ENCODE results near the gene MAP3K20.

DNA sequence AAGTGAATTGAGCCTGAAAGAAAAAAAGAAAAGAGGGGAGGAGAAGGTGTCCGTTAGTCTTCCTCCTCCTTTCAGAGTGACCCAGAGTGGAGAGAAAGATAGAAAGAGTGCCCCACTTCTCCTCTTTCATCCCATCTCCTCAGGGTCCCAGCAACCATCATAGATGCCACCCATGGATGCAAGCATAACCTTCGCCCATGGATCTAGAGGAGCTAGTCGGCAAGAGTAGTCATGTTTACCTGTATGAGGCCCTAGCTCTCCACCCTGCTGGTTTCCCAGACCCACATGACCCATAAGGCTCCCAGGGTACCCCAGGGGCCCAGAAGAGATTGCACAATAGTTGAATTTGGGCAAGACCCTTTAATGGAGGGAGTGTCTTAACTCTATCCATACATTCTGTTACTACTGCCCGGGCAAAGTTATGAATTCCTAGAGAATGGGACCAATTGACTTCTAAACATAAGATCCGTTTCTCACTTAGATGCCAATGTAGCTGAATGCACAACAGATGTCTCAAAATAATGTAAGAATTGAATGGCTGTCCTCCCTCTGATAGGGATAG is 223.0 kb downstream of the MAP3K20 start:
- no peak for TF ChIP-seq EZH2 (IDR thresholded peaks at IDR 0.05; ENCODE audit: low read length, missing control alignments)
- TF ChIP-seq, protein P1, sequence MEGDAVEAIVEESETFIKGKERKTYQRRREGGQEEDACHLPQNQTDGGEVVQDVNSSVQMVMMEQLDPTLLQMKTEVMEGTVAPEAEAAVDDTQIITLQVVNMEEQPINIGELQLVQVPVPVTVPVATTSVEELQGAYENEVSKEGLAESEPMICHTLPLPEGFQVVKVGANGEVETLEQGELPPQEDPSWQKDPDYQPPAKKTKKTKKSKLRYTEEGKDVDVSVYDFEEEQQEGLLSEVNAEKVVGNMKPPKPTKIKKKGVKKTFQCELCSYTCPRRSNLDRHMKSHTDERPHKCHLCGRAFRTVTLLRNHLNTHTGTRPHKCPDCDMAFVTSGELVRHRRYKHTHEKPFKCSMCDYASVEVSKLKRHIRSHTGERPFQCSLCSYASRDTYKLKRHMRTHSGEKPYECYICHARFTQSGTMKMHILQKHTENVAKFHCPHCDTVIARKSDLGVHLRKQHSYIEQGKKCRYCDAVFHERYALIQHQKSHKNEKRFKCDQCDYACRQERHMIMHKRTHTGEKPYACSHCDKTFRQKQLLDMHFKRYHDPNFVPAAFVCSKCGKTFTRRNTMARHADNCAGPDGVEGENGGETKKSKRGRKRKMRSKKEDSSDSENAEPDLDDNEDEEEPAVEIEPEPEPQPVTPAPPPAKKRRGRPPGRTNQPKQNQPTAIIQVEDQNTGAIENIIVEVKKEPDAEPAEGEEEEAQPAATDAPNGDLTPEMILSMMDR (conservative IDR thresholded peaks at IDR 0.05 in 1 of 2, IDR thresholded peaks at IDR 0.05 in 1 of 2; ENCODE audit: low read depth in 1 of 2, low read length in 2 of 2): no peak
